ENCODE results near the gene STK36.

The STK36 gene

DNA sequence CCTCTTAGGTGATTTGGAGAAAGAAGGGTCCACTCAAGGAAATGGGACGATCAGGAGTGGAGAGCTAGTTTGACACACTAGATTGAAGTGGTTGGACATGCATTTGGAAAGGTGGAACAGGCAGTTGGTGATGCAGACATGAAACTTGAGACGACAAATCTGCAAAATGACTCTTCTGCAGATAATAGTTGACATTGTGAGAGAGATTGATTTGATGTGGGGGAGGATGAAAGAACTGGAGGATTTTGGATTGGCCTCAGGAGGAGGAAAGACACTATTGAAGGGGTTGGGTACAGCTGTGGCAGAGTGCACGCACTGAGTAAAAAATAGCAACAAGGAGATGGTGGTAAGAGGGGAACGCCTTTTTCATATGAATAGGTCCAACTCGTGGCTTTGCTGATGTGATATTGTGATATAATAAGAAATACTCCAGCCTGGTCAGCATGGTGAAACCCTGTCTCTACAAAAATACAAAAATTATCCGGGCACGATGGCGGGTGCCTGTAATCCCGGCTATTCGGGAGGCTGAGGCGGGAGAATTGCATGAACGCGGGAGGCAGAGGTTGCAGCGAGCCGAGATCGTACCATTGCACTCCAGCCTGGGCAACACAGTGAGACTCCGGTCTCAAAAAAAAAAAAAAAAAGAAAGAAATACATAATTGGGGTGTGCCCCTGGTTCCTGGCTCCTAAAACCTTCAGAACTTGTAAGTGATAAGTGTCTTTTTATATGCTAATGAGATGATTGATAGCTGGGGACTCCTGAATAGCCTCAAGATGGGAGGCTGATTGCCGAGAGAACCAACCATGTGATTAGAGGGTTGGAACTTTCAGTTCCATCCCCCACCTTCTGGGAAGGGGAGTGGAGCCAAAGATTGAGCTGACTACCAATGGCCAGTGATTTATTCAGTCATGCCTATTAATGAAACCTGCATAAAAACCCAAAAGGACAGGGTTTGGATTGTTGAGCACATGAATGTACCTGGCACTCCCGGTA lies 48.5 kb downstream of the STK36 start:
- DNase-seq (ENCODE audit: low read depth): no peak

DNA sequence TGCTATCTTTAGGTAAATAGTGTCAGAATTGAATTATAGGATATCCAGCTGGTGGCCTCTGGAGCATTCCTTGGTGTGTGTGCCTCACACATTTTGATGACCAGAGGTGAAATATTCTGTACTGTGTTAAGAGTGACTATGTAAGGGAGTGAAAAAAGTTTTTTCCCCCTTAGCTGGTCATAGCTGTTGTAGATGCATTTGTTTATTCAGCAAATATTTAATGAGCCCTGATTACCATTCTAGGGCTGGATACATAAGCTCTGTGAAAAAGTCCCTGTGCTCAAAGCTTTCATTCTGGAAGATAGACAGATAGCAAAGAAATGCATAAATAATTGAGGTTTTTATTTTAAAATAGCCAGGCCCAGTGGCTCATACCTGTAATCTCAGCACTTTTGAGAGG lies 49.6 kb downstream of the STK36 start:
- DNase-seq (ENCODE audit: low read depth): no peak

DNA sequence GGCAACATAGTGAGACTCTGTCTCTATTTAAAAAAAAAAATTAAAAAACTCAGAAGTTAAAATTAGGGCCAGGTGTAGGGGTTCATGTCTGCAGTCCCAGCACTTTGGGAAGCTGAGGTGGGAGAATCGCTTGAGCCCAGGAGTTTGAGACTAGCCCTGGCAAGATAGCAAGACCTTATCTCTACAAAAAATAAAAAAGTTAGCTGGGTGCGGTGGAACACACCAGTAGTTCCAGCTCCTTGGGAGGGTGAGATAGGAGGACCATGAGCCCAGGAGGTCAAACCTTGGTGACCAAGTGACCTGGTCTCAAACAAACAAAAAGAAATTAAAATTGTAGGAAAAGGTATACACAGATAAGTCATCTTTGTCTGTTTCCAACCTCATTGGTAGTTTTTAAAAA lies 50.0 kb downstream of the STK36 start:
- no peak for DNase-seq (ENCODE audit: low read depth)

DNA sequence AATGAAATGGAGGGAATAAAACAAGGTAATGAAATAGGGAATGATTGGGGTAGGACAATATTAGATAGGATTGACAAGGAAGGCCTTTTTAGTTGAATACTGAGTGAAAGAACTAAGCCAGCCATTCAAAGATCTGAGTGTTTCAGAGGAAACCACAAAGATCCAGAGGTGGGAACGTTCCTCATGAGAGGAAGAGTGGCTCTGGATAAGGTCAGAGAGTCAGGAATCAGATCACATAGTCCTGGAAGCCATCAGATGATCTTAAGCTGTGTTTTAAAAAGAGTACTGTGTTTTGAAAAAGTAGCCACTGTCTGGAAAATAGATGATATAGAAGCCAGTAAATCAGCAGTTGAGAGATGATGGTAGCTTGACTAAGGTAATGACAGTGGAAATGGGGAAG lies 50.5 kb downstream of the STK36 start:
- DNase-seq (ENCODE audit: low read depth): no peak

DNA sequence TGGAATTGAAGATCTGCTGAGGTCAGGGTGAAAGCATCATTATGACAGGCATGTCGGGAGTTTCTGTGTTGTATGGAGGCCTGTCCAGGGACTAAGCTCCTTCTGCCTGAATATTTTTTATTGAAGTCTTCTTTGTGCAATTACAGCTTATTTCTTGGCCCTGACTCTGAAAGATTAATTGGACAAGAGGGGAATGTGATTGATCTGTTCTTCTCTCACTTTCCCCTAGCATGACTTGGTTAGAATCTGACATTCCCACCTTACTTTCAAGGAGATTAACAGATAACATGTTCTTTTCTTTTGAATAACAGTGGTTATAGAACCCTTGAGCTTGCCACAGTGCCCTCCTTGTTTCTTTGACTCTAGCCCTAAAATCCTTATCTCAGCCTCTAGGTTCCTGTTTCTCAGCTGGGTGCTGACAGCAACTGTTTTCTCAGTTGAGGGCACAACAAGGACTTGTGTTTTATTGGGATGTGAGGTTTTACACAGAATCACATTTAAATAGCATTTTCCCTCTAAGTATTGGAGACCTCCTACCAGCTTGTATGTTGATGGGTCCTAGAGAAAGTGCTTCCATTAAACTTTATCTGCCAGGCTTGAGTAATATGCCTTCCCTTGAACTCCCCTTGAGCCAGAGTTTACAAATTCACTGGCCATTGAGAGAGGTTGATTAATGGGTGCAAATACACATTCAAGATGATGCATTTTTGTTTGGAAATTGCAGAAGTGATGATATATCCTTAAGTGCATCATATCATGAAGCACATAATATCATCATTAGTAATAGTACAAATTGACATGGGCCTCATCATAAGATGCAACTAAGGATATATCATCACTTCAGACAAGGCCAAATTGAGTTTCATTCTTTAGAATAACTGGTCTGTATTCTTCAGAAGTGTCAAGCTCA lies 51.2 kb downstream of the STK36 start:
- no peak for DNase-seq (ENCODE audit: low read depth)

DNA sequence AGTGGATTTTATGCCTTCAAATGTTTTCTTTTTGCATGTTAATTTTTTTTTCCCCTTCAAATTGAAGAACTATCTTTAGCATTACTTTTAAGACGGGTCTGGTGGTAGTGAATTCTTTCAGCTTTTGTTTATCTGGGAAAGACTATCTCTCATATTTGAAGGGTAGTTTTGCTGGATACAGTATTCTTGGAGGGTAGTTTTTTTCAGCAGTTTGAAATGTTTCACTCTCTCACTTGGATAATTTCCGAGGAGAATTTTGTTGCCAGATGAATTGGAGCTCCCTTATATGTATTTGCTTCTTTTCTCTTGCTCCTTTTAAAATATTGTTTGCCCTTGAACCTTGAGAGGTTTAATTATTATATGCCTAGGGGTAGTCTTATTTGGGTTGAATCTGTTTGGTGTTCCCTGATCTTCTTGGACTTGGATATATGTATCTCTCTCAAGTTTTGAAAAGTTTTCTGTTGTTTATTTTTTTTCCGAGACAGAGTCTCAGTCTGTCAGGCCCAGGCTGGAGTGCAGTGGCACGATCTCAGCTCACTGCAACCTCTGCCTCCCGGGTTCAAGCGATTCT lies 54.2 kb downstream of the STK36 start:
- DNase-seq (ENCODE audit: low read depth): no peak

DNA sequence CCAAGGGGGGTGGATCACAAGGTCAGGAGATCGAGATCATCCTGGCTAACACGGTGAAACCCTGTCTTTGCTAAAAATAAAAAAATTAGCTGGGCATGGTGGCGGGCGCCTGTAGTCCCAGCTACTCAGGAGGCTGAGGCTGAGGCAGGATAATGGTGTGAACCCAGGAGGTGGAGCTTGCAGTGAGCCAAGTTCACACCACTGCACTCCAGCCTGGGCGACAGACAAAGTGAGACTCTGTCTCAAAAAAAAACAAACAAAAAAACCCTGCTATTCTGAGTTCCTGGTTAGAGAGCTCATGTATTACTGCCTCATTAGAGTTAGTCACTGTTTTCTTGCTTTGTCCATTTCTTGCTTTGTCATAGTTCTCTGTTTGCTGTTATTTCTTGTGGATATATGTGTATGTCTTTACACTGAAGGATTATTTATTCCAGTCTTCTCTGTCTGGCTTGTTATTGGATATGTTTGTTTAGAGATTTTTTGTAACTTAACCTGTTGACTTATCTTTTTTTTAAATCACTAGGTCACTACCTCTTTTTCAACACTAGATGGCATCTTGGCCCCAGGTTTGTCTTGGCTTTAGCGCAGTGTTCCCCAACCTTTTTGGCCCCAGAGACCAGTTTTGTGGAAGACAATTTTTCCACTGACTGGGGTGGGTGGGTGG lies 55.7 kb downstream of the STK36 start:
- DNase-seq (ENCODE audit: low read depth): no peak

DNA sequence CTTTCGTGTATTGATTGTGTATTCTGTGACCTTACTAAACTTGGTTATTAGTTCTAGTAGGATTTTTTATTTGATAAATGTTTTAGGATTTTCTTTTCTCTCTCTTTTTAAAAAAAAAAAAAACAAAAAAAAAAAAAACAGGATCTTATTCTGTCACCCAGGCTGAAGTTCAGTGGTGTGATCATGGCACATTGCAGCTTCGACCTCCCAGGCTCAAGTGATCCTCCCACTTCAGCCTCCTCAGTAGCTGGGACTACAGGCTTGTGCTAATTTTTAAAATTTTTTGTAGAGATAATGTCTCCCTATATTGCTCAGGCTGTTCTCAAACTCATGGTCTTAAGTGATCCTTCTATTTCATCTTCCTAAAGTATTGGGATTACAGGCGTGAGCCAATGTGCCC lies 57.8 kb downstream of the STK36 start:
- no peak for DNase-seq (ENCODE audit: low read depth)

DNA sequence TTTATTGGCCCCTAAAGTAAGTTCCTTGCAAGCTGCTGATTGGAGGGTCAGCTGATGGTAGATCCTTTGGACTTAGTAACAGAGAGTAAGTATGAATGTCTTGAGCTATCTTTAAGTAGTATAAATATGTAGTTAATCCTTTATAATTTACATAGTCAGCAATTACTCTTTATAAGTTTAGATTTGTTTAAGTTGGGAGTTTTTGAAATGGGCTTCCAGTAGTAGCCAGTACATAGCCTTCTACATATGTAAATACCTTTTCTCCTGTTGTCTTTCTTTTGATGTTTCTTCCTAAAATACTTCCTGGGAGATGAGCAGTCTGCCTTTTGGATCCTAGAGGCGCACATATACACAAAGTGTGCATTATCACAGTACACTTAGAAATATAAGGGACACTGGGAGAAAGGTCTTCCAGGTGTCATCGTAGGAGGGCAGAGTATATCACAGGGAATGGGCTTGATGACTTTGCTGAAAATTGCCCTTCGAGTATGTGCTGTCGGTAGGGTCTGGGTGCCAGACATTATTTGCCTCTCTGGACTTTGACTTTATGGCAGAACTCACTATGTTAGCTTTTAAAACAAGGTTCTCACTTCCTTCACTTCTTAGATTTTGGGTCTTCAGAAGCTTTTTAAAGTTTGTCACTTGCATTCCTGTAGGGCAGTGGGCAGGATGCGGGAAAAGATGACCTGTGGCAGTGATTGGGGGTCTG lies 60.3 kb downstream of the STK36 start:
- no peak for DNase-seq (ENCODE audit: low read depth)

DNA sequence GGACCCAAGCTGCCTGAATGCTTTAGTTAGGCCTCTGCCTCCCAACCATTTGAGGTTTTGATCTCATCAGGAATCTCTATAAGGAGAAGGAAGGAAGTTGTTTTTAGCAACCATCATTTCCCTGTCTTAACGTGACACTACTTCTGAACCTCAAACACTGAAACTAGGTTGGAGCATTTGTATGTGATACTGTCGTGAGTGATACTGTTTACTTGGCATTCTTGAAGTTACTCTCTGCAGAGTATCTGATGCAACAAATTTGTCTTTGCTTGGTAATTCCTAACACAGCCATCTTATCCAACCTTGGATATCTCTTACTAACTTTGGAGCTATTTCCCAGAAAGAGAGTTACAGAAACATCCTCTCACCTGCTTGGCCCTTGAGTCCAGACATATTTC lies 60.9 kb downstream of the STK36 start:
- no peak for DNase-seq (ENCODE audit: low read depth)

DNA sequence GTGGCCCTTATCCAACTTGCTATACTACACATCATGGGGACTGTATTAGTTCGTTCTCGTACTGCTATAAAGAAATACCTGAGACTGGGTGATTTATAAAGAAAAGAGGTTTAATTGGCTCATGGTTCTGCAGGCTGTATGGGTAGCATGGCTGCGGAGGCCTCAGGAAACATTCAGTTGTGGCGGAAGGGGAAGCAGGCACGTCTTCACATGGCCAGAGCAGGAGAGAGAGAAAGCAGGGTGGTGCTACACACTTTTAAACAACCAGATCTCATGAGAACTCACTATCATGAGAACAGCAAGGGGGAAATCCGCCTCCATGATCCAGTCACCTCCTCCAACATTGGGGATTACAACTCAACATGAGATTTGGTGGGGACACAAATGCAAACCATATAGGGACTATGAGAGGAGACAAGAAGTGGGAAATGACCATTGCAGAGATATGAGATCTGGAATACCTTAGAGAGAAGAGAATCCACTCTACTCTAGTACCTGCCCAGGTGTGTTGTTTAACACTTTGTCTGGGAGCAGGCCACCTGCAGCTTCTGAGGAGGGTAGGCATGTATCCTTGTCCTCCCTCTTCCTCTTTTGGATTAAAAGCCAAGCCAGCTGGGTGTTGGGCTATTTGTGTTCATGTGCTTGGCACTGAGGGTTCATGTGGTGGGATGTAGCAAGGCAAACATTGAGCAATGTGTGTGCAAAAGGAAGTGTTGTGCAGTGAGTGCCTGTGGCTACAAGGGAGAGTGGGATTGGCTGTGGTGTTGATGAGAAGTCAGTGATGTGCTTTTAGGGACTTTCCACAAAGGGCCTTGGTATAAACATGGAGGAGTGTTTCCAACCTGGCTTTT lies 61.5 kb downstream of the STK36 start:
- DNase-seq (ENCODE audit: low read depth): no peak

DNA sequence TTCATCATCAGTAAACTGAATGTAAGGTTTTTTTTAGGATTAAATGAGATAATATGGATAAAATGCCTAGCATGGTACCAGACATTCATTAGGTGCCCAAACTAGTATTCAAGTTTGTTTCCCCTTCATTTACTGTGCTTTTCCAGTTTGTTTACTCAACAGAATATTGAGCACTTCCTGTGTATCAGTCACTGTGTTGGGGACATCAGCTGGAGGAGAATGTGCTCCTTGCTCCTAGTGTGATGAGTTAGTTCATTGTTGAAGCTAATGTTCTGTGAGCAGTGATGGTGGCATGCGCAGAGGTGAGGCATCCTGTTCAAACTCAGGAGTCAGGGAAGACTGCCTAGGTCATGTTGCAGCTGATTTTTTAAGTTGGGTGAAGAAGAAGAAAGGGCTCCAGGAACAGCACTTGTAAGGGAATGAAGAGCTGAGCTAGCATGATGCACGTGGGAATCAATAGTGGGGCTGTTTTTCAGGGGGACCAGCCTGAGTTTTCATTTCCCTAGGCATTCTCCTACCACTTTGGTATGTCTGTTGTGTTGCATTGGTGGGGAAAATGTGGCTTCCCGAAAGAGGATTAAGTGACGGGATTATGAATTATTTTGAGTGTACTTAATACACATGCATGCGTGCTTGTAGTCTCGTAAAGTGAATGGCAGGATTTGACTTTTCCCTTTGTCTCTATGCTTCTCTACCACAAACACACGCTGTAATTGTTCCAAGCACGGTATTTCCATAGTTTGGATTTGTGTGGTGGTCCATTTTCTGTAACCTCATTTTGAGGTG lies 62.5 kb downstream of the STK36 start:
- no peak for DNase-seq (ENCODE audit: low read depth)

DNA sequence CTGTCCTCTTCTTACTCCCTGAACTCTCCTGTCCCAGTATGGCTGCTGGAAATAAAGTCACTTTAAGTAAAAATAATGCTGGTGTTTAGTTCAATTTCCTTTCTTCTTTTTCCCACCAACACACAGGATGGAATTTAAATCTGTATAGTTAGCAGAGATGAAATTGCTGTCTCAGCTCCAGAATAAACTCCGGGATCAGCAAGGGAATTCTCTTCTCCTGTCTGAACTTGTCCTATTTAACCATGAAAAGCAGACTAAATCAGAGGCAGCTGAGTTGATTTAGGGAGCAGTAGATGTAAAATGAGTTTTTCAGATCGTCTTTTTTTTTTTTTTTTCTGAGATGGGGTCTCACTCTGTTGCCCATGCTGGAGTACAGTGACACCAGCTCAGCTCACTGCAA lies 64.6 kb downstream of the STK36 start:
- no peak for DNase-seq (ENCODE audit: low read depth)

DNA sequence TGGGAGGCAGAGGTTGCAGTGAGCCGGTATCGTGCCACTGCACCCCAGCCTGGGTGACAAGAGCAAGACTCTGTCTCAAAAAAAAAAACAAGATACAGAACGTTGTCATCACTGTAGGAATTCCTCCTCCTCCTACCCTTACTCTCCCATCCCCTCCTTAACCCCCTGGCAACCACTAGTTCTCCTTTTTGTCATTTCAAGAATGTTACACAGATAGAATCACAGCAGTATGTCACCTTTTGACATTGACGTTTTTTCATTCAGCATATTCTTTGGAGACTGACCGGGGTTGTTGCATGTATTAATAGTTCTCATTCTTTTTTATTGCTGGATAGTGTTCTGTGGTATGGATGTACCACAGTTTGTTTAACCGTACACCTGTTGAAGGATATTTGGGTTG lies 71.2 kb downstream of the STK36 start:
- DNase-seq (ENCODE audit: low read depth): no peak

DNA sequence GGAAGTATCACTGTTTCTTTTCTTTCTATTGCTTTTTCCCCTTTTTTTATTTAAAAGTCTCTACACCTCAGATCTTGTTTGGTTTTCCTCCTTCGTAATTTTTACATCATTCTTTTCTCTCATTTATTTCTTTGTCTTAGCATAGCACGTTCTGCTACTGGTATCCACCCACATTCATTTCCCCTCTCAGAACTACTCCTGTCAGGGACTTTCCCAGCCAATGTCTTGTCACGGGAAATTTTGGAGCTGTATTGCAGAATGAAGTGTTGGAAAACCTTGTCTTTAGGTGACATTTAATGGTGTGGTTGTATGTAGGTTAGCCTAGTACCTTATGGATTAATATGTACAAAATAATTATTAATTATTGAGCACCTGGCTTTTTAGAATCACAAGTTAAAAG lies 72.7 kb downstream of the STK36 start:
- no peak for DNase-seq (ENCODE audit: low read depth)

DNA sequence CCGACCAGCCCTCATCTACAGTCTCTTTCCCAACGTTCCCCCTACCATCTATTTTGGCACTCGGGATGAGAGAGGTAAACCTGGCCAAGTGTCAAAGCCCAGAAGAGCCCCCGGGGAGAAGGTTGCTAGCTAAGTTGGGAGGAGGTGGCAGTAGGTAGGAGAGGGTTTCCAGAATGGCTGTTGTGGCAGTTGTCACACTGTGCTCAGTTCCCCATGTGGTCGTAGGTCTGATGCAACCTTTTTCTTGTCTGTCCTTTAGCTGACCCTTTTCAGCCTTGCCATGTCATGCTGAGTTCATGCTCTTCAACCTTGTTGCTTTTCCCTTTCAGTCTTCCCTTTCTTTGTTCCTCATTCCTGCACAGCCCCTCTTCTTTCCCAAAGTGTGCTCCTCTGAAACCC lies 73.3 kb downstream of the STK36 start:
- DNase-seq (ENCODE audit: low read depth): no peak

DNA sequence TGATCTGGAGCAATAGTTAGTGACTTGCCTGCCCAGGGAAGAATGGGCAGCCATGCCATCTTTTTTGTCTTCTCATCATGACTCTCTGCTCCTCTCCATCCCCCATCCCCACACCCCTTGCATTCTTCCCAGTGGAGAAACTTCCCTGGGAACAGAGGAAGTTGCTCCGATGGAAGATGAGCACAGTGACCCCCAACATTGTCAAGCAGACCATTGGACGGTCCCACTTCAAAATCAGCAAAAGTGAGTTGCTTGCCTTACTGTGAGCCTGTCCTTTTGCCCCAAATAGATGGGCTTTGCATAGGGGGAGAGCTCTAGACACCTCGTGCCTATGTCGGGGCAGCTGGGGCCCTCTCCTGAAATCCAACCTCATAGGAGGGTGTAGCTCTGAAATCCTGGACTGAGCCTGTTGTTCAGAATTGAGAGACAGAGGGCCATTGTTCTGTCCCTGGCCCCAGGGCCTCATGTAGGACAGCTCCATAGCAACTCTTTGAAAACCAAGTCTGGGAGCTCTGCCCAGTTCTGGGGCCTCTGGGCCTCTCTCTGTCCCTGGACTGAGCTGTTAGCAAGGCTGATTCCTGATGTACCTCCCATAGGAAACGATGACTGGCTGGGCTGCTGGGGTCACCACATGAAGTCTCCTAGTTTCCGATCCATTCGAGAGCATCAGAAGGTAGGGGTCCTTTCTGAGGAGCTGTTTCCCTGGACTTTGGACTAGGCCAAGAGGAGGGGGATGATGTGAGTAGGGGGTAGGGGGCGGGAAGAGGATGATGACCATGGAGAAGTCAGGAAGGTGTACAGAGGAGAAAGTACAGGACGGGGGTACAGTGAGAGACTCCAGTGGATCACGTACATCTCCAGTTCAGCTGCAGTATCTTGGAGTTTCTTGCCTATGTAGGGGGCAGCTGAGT lies 73.9 kb downstream of the STK36 start:
- DNase-seq (ENCODE audit: low read depth): no peak

DNA sequence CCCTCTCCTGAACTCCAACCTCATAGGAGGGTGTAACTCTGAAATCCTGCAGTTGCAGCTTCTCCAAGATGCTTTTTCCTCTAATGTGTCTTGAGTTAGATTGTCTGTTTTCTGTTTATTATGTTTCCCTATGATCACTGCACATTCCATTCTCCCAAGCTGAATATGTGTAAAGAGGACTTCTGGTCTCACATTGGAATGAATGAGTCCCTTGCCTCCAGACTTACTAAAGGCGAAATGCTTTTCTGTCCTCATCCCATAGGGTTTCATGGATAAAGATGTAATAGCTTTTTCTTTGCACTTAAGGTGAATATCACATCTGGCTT lies 74.5 kb downstream of the STK36 start:
- no peak for DNase-seq (ENCODE audit: low read depth)

DNA sequence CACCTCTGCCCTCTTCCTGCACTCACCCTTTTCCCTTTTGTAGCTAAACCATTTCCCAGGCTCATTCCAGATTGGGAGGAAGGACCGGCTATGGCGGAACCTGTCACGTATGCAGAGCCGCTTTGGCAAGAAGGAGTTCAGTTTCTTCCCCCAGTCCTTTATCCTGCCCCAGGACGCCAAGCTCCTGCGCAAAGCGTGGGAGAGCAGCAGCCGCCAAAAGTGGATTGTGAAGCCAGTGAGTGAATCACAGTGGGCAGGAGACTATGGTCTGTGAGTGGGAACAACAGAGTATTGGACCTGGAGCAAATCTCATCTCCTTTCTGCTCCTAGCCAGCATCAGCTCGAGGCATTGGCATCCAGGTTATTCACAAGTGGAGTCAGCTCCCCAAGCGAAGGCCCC lies 75.1 kb downstream of the STK36 start:
- DNase-seq (ENCODE audit: low read depth): no peak
